Skeletal muscle tissue (tissue), 4 donors: ENCODE data around the gene STK38L. TPM values are rescaled to one million over a fixed set of nuclear protein-coding genes. Genes with fewer than 3 reads are reported as not detected.

Source experiments
- H3K27ac ChIP-seq: one replicate; pipeline ENCODE4 v1.7.0; 2013; ENCODE audit warnings: mild to moderate bottlenecking, low read depth, low read length, inconsistent platforms
- H3K27me3 ChIP-seq, 3 donors: one replicate each; pipeline ENCODE4 v1.7.0; 2013; ENCODE audit warnings: low read length in 3 of 3; ENCODE audit not compliant: control insufficient read depth in 3 of 3, insufficient read depth in 3 of 3
- H3K36me3 ChIP-seq, 3 donors: one replicate each; pipeline ENCODE4 v1.7.0; 2013; ENCODE audit warnings: low read length in 3 of 3; ENCODE audit not compliant: control insufficient read depth in 3 of 3, insufficient read depth in 3 of 3
- H3K4me1 ChIP-seq, 3 donors: one replicate each; pipeline ENCODE4 v1.7.0; 2013; ENCODE audit warnings: low read length in 3 of 3, mild to moderate bottlenecking in 3 of 3; ENCODE audit not compliant: control insufficient read depth in 3 of 3, insufficient read depth in 3 of 3
- H3K4me3 ChIP-seq, 3 donors: one replicate each; pipeline ENCODE4 v1.7.0; 2013; ENCODE audit warnings: low read length in 3 of 3
- H3K9ac ChIP-seq, 3 donors: one replicate each; pipeline ENCODE4 v1.7.0; 2013; ENCODE audit warnings: low read length in 3 of 3, mild to moderate bottlenecking in 3 of 3, moderate library complexity in 2 of 3, low read depth in 1 of 3
- H3K9me3 ChIP-seq, 3 donors: one replicate each; pipeline ENCODE4 v1.7.0; 2013; ENCODE audit warnings: low read length in 3 of 3; ENCODE audit not compliant: control insufficient read depth in 3 of 3
- total RNA-seq: library from RNA; depleted of rRNA; stranded (reverse); fragments of >200 nt; gene quantifications from one replicate; pipeline ENCODE4 v1.2.3, GENCODE V29; 2014
- donor health status: Osteomylitis.

The STK38L gene
- total RNA-seq, 1 donor from 2014 or later, result 17.2 TPM

GRCh38 chr12:27210187-27210586 is 33.9 kb upstream of the STK38L start:
- Histone ChIP-seq H3K27me3 (no peaks in the 10 kb centered on the region), H3K4me1 (no peaks in the 10 kb centered on the region)

GRCh38 chr12:27212861-27213260 is 31.2 kb upstream of the STK38L start:
- no peak overlapping the region for H3K9ac ChIP-seq
- H3K4me1 ChIP-seq, result no peaks in the 10 kb centered on the region
- H3K36me3 ChIP-seq, result no peaks in the 10 kb centered on the region

More at GRCh38 chr12:27210187-27210586, 33.9 kb upstream of the STK38L start:
- Histone ChIP-seq H3K27ac (no peak overlapping the region), H3K9me3 (no peaks in the 10 kb centered on the region), H3K9ac (no peak overlapping the region), H3K36me3 (no peaks in the 10 kb centered on the region), H3K4me3 (no peak overlapping the region)

GRCh38 chr12:27213304-27213703 is 30.8 kb upstream of the STK38L start:
- H3K9ac ChIP-seq, result no peak overlapping the region
- no peaks in the 10 kb centered on the region for H3K27me3 ChIP-seq
- H3K9me3 ChIP-seq, result no peaks in the 10 kb centered on the region
- no peaks in the 10 kb centered on the region for H3K36me3 ChIP-seq
- no peaks in the 10 kb centered on the region for H3K4me1 ChIP-seq
- no peak overlapping the region for H3K27ac ChIP-seq
- H3K4me3 ChIP-seq, result no peak overlapping the region

More at GRCh38 chr12:27212861-27213260, 31.2 kb upstream of the STK38L start:
- Histone ChIP-seq H3K27ac (no peak overlapping the region), H3K4me3 (no peak overlapping the region), H3K27me3 (no peaks in the 10 kb centered on the region), H3K9me3 (no peaks in the 10 kb centered on the region)

GRCh38 chr12:27213830-27214787 is 30.0 kb upstream of the STK38L start:
- Histone ChIP-seq H3K9me3 (no peaks in the 10 kb centered on the region), H3K4me1 (no peaks in the 10 kb centered on the region), H3K36me3 (no peaks in the 10 kb centered on the region), H3K4me3 (no peak overlapping the region), H3K9ac (no peak overlapping the region), H3K27me3 (no peaks in the 10 kb centered on the region), H3K27ac (no peak overlapping the region)

- Histone ChIP-seq H3K27ac (no peak overlapping the region), H3K9ac (no peak overlapping the region), H3K36me3 (no peaks in the 10 kb centered on the region), H3K9me3 (no peaks in the 10 kb centered on the region), H3K4me1 (no peaks in the 10 kb centered on the region), H3K4me3 (no peak overlapping the region), H3K27me3 (no peaks in the 10 kb centered on the region)
Measured at GRCh38 chr12:27217590-27217989, 26.5 kb upstream of the STK38L start.

GRCh38 chr12:27219693-27220054 is 24.4 kb upstream of the STK38L start:
- Histone ChIP-seq H3K4me1 (no peaks in the 10 kb centered on the region), H3K27ac (no peak overlapping the region), H3K4me3 (no peak overlapping the region), H3K27me3 (no peaks in the 10 kb centered on the region), H3K36me3 (no peaks in the 10 kb centered on the region), H3K9ac (no peak overlapping the region), H3K9me3 (no peaks in the 10 kb centered on the region)

GRCh38 chr12:27220055-27220987 is 23.8 kb upstream of the STK38L start:
- Histone ChIP-seq H3K4me3 (no peak overlapping the region), H3K27ac (no peak overlapping the region), H3K9ac (no peak overlapping the region)

GRCh38 chr12:27220988-27221345 is 23.1 kb upstream of the STK38L start:
- Histone ChIP-seq H3K9ac (no peak overlapping the region), H3K27me3 (no peaks in the 10 kb centered on the region), H3K27ac (no peak overlapping the region), H3K4me1 (no peaks in the 10 kb centered on the region), H3K9me3 (no peaks in the 10 kb centered on the region), H3K36me3 (no peaks in the 10 kb centered on the region), H3K4me3 (no peak overlapping the region)

More at GRCh38 chr12:27220055-27220987, 23.8 kb upstream of the STK38L start:
- Histone ChIP-seq H3K4me1 (no peaks in the 10 kb centered on the region), H3K9me3 (no peaks in the 10 kb centered on the region), H3K36me3 (no peaks in the 10 kb centered on the region), H3K27me3 (no peaks in the 10 kb centered on the region)

- Histone ChIP-seq H3K9ac (no peak overlapping the region), H3K9me3 (no peaks in the 10 kb centered on the region), H3K27me3 (no peaks in the 10 kb centered on the region), H3K36me3 (no peaks in the 10 kb centered on the region), H3K4me1 (peaks cover 4 to 7% (median 5%) of the 10 kb centered on the region in 3 donors), H3K27ac (no peak overlapping the region), H3K4me3 (no peak overlapping the region)
Measured at GRCh38 chr12:27221625-27222387, 22.3 kb upstream of the STK38L start.
